HFFc6 (cell line): ENCODE results near the gene PIR. TPM values are rescaled to one million over a fixed set of nuclear protein-coding genes. Genes with fewer than 3 reads are reported as not detected.

Experiments
- DNase-seq: peaks from one replicate; pipeline ENCODE4 v3.0.0-alpha.2; 2018
- H3K27ac Mint-ChIP-seq: 2 replicates; pipeline ENCODE4 v1.8.0; 2020; ENCODE audit warnings: mild to moderate bottlenecking, mixed read lengths
- H3K27me3 Mint-ChIP-seq: 2 replicates; pipeline ENCODE4 v1.8.0; 2021; ENCODE audit warnings: mild to moderate bottlenecking, moderate library complexity, mixed read lengths; ENCODE audit not compliant: insufficient read depth
- H3K36me3 Mint-ChIP-seq: 2 replicates; pipeline ENCODE4 v1.8.0; 2021; ENCODE audit warnings: low read depth, mixed read lengths
- H3K4me1 Mint-ChIP-seq: 2 replicates; pipeline ENCODE4 v1.8.0; 2020; ENCODE audit warnings: low read depth, mixed read lengths
- H3K4me3 Mint-ChIP-seq: 2 replicates; pipeline ENCODE4 v1.8.0; 2020; ENCODE audit warnings: mild to moderate bottlenecking, moderate library complexity, mixed read lengths
- H3K9me3 Mint-ChIP-seq: 2 replicates; pipeline ENCODE4 v1.8.0; 2020; ENCODE audit warnings: mild to moderate bottlenecking, mixed read lengths
- CTCF ChIP-seq: fragments of 200-600 bp; sonication (generic); IDR thresholded peaks from 2 replicates; pipeline ENCODE4 v1.5.0; 2021; ENCODE audit warnings: antibody characterized with exemption, mild to moderate bottlenecking
- total RNA-seq, 6 experiments: library from RNA; stranded (reverse); fragmentation: NEBNext Ultra II Directional; extraction: Animal tissue kit (Norgen Biotek cat#: 25700); gene quantifications; 2 replicates in 1 of 6; 3 replicates in 5 of 6; pipeline ENCODE4 v1.2.3, GENCODE V29; 2021

Gene PIR
- total RNA-seq, 6 experiments from 2014 or later, result 4.3 to 8.8 (median 6.7) TPM

GRCh38 chrX:15350329-15350996, 142.7 kb downstream of the PIR start:
- H3K9me3 Mint-ChIP-seq, result no peaks in the 10 kb centered on the region
- no peaks in the 10 kb centered on the region for H3K36me3 Mint-ChIP-seq
- DNase-seq, result no peak
- no peak overlapping the region for H3K4me3 Mint-ChIP-seq
- H3K27ac Mint-ChIP-seq, result no peak overlapping the region
- no peaks in the 10 kb centered on the region; the same call in none of the 2 replicates for H3K27me3 Mint-ChIP-seq
- H3K4me1 Mint-ChIP-seq, result no peaks in the 10 kb centered on the region
- TF ChIP-seq CTCF, result no peak

GRCh38 chrX:15349046-15349445, 144.1 kb downstream of the PIR start:
- H3K36me3 Mint-ChIP-seq, result no peaks in the 10 kb centered on the region
- peak; percentile 53 for DNase-seq
- H3K27ac Mint-ChIP-seq, result no peak overlapping the region
- no peak overlapping the region for H3K4me3 Mint-ChIP-seq
- H3K27me3 Mint-ChIP-seq, result no peaks in the 10 kb centered on the region; the same call in none of the 2 replicates
- TF ChIP-seq CTCF, result peak; percentile 73
- H3K4me1 Mint-ChIP-seq, result no peaks in the 10 kb centered on the region
- H3K9me3 Mint-ChIP-seq, result no peaks in the 10 kb centered on the region

- no peaks in the 10 kb centered on the region; the same call in none of the 2 replicates for H3K27me3 Mint-ChIP-seq
- TF ChIP-seq CTCF, result no peak
- H3K36me3 Mint-ChIP-seq, result no peaks in the 10 kb centered on the region
- H3K27ac Mint-ChIP-seq, result no peak overlapping the region
- no peaks in the 10 kb centered on the region for H3K9me3 Mint-ChIP-seq
- H3K4me3 Mint-ChIP-seq, result no peak overlapping the region
- peaks cover 6% of the 10 kb centered on the region for H3K4me1 Mint-ChIP-seq
- no peak for DNase-seq
These were observed 147.2 kb downstream of the PIR start for GRCh38 chrX:15345976-15346375.

DNA sequence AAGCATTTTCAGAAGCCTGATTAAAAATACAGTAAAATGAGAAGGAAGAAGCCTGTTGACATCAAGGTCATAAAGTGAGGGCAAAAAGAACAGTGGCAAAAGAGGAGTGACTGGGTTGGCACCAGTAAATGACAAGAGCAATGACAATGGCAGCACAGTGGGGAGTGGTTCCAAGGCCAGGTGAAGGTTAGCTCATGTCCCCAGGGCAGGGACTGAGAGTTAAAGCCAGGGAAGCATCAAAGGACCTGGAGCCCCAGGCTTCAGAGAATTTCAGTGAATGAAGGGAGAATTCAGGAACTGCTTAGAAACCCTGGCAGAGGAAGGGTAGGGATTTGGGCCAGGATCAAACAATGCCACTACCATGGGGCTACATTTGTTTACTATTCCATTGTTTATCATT, 149.0 kb downstream of the PIR start:
- Mint-ChIP-seq H3K4me3 (no peak overlapping the region), H3K4me1 (peaks cover 6% of the 10 kb centered on the region), H3K9me3 (no peaks in the 10 kb centered on the region), H3K36me3 (no peaks in the 10 kb centered on the region), H3K27me3 (peaks cover 4% of the 10 kb centered on the region), H3K27ac (no peak overlapping the region)
- TF ChIP-seq CTCF, result no peak
- no peak for DNase-seq

DNA sequence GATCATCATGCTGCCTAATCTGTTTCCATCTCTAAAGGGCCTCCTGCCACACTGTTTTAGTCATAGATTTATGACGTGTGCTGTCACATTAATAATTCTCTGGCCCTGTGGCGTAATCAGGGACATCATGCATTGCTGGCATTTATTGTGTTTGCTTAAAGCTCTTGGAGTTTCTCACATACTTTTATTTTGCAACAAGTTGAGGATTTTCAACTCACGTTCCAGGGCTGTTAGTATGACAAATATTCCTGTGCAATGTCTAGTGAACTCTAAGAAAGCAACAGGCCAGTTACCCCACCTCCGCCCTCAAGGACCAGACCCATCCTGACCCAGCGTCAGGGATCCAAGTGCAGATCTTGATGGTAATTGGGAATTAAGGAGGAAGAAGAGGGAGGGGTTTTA, 150.1 kb downstream of the PIR start:
- no peak overlapping the region for H3K27ac Mint-ChIP-seq
- TF ChIP-seq CTCF, result no peak
- peak; percentile 48 for DNase-seq

More for the DNA sequence above, 150.1 kb downstream of the PIR start:
- Mint-ChIP-seq H3K9me3 (no peaks in the 10 kb centered on the region), H3K27me3 (peaks cover 4% of the 10 kb centered on the region; the same call in 1 of the 2 replicates), H3K4me3 (no peak overlapping the region), H3K36me3 (no peaks in the 10 kb centered on the region), H3K4me1 (peaks cover 6% of the 10 kb centered on the region)
